Osteocyte (in vitro differentiated cells): ENCODE measurements around the gene PKP1. TPM values are rescaled to one million over a fixed set of nuclear protein-coding genes. Genes with fewer than 3 reads are reported as not detected.

ENCODE experiments used
- DNase-seq: peaks from one replicate; pipeline ENCODE4 v3.0.0; 2021; ENCODE audit warnings: mixed read lengths; ENCODE audit not compliant: unreplicated experiment; ENCODE audit errors: extremely low spot score
- H3K27ac Mint-ChIP-seq: one replicate; pipeline ENCODE4 v1.8.0; 2021; ENCODE audit warnings: mild to moderate bottlenecking, mixed read lengths; ENCODE audit not compliant: unreplicated experiment
- H3K27me3 Mint-ChIP-seq: one replicate; pipeline ENCODE4 v1.8.0; 2021; ENCODE audit warnings: mixed read lengths; ENCODE audit not compliant: unreplicated experiment
- H3K36me3 Mint-ChIP-seq: one replicate; pipeline ENCODE4 v1.8.0; 2021; ENCODE audit warnings: mixed read lengths; ENCODE audit not compliant: unreplicated experiment
- H3K4me1 Mint-ChIP-seq: one replicate; pipeline ENCODE4 v1.8.0; 2021; ENCODE audit warnings: mixed read lengths; ENCODE audit not compliant: unreplicated experiment
- H3K4me3 Mint-ChIP-seq: one replicate; pipeline ENCODE4 v1.8.0; 2021; ENCODE audit warnings: mild to moderate bottlenecking, moderate library complexity, mixed read lengths; ENCODE audit not compliant: unreplicated experiment
- H3K9me3 Mint-ChIP-seq: one replicate; pipeline ENCODE4 v1.8.0; 2021; ENCODE audit warnings: mixed read lengths; ENCODE audit not compliant: unreplicated experiment
- total RNA-seq: library from RNA; stranded (reverse); gene quantifications from 2 replicates; pipeline ENCODE4 v1.2.1, GENCODE V29; 2021
- TF ChIP-seq, protein P1 (sequence below): fragments of 200-600 bp; sonication (generic); IDR thresholded peaks from 2 replicates; pipeline ENCODE4 v1.5.0; 2021; ENCODE audit warnings: antibody characterized with exemption, mild to moderate bottlenecking, moderate library complexity

PKP1 gene
- total RNA-seq, 1 donor from 2014 or later, result not detected

DNA sequence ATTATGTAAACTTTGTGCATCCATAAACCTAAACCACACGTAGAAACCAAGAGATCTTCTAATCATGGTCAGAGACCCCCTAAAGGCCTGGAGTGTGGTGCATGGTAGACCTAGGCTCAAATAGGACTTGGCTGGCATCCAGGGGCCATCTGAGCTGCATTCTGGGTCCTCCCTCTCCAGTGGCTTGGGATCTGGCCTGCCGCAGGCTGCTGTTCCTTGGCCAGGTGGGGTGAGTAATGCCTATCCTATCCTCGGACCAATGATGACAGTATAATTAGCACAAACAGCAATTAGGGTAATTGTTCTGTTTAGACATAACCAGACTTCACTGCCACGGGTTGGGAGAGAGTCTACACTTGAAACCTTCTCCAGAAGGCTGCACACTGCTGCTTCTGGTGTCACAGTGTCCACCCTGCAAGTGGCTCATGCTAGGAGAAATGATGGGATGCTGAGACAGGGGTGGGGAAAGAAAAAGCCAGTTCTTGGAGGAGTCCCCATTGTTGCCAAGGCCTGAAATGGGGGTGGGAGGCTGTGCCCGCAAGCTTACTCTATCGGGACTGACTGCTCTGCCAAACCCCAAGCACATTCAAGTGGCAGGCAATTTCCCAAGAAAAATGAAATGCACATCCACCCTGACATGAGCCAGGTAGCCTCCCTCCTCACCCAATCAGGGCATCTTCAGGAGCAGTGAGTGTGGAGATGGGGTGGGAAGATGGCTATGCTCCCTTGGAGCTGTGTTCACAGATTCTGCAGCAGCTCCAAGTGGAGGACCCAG, 12.5 kb upstream of the PKP1 start:
- Mint-ChIP-seq H3K27me3 (no peaks in the 10 kb centered on the region), H3K4me1 (peaks cover 72% of the 10 kb centered on the region), H3K9me3 (no peaks in the 10 kb centered on the region), H3K36me3 (no peaks in the 10 kb centered on the region), H3K4me3 (no peak overlapping the region), H3K27ac (no peak overlapping the region)
- TF ChIP-seq, protein P1, sequence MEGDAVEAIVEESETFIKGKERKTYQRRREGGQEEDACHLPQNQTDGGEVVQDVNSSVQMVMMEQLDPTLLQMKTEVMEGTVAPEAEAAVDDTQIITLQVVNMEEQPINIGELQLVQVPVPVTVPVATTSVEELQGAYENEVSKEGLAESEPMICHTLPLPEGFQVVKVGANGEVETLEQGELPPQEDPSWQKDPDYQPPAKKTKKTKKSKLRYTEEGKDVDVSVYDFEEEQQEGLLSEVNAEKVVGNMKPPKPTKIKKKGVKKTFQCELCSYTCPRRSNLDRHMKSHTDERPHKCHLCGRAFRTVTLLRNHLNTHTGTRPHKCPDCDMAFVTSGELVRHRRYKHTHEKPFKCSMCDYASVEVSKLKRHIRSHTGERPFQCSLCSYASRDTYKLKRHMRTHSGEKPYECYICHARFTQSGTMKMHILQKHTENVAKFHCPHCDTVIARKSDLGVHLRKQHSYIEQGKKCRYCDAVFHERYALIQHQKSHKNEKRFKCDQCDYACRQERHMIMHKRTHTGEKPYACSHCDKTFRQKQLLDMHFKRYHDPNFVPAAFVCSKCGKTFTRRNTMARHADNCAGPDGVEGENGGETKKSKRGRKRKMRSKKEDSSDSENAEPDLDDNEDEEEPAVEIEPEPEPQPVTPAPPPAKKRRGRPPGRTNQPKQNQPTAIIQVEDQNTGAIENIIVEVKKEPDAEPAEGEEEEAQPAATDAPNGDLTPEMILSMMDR, result no peak
- DNase-seq, result no peak

DNA sequence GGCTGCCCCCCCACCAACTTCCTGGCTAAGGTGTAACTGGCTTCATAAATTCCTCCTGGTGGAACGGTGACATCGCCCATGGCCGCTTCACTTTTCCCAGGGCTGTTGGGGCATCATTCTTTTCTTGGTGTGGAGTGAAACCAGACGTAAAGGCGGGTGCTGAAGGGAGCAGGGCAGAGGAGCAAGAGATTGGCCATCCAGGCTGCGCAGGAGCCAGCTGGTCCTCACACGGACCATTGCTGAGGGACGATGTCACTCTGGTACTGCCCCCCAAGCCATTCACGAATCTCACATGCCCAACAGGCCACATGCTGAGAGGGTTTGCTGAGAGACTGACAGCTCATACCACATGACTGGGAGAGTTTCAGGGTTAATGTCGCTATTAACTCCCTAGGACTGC, 10.5 kb upstream of the PKP1 start:
- Mint-ChIP-seq H3K27me3 (no peaks in the 10 kb centered on the region), H3K4me3 (no peak overlapping the region), H3K9me3 (no peaks in the 10 kb centered on the region), H3K27ac (peak overlapping the region; percentile 14), H3K4me1 (peaks cover 70% of the 10 kb centered on the region), H3K36me3 (no peaks in the 10 kb centered on the region)
- DNase-seq, result no peak
- TF ChIP-seq, protein P1, result no peak

DNA sequence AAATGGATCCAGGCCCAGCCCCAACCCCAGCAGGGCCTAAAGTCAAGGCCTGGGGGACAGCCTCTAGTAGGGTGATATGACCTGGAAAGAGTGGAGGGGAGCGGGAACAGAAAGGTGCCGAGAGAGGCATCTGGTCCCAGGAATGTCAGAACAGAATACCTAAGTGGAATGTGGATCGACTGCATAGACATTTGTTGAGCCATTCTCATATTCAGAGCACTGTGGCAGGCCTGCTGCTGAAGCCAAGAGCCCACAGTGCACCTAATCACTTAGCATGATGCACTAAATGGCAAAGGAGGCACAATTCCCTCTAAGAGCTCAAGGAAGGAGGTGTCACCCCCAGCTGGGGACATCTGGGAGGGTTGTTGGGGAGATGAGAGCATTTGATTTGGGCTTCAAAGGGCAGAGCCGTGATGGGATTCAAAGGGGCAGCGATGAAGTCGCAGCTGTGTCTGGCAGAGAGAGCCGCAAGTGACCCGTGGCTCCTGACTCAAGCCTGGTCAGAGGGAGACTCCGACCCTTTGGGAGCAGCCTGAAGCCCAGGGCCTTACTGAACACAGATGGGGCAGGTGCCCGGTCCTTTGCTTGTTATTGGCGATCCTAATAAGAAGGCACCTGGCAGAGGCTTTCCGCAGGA, 8.6 kb upstream of the PKP1 start:
- H3K27ac Mint-ChIP-seq, result peak overlapping the region; percentile 95
- H3K9me3 Mint-ChIP-seq, result no peaks in the 10 kb centered on the region
- DNase-seq, result no peak
- H3K4me1 Mint-ChIP-seq, result peaks cover 58% of the 10 kb centered on the region
- TF ChIP-seq, protein P1, result no peak
- H3K4me3 Mint-ChIP-seq, result no peak overlapping the region
- no peaks in the 10 kb centered on the region for H3K27me3 Mint-ChIP-seq
- no peaks in the 10 kb centered on the region for H3K36me3 Mint-ChIP-seq

DNA sequence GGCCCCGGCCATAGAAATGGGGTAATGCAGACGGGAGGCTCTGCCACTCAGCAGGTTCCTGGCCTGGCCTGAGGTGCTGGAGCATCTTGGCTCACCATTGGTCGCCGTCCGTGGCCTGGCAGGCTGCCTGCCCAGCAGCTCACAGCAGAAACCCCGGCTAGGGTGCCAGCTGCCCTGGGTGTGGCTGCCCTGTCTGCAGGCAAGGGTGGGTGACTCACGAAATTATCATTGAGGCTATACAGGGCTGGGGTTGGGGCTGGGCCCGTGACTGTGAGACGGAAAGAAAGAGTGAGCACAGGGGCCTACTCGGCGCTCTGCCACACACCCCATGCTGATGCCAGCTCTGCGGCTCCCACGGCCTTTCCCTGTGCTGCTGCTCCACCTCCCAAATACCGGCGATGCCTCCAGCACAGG, 8.0 kb upstream of the PKP1 start:
- TF ChIP-seq, protein P1, result no peak
- Mint-ChIP-seq H3K36me3 (no peaks in the 10 kb centered on the region), H3K27me3 (no peaks in the 10 kb centered on the region), H3K9me3 (no peaks in the 10 kb centered on the region), H3K27ac (peak overlapping the region; percentile 95), H3K4me3 (no peak overlapping the region), H3K4me1 (peaks cover 57% of the 10 kb centered on the region)
- DNase-seq, result peak; percentile 97

DNA sequence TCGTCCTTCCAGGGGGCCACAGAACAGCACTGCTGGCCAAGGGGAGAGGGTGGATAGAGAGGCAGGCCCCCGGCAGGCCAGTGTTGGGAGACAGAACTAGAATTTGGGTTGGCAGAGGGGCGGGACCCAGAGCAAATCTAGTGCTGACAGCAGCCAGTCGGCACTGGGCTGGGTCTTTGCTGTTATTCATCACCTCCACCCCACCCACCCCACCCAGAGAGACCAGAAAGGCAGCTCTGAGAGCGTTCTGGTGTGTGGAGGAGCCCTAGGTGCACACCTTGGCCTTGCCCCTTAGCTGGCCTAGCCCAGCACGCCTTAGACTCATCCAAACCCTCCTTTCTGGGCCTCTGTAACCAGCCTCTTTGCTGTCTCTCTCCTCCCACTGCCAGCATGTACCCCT, 6.4 kb upstream of the PKP1 start:
- Mint-ChIP-seq H3K27ac (peak overlapping the region; percentile 95), H3K4me3 (no peak overlapping the region), H3K27me3 (no peaks in the 10 kb centered on the region), H3K4me1 (peaks cover 57% of the 10 kb centered on the region), H3K36me3 (no peaks in the 10 kb centered on the region), H3K9me3 (no peaks in the 10 kb centered on the region)
- DNase-seq, result no peak
- TF ChIP-seq, protein P1, result no peak
